Measurements from ENCODE around the gene CHIC1.

DNA sequence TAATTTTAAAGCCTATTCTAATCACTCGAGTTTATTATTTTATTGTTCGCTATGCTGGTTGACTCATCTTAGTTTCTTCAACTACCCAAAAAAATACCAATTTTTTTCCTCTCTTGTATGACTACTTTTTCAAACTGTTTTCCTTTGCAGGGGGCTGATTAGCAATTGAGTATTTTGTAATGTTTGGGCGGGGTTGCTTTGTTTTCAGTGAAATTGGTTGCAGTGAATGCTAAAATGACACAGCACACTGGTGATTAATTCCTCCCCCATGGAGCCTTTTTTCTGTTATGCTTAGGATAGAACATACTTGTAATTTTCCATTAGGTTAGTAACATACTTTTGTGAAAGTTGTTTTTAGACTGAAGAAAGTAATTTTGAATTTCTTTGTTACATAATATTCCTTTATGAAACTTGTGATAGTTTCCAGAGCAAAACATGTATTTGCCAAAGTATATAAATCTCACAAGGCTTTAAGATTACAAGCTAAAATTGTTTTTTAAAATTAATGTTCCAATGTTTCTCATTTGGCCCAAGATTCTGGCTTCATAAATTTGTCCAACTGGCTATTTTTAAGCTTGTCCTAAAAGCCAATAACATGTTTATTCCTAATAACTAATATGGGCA is 120.4 kb downstream of the CHIC1 start:
- no peak for TF ChIP-seq ZNF565 (CRISPR knock-in tag; conservative IDR thresholded peaks at IDR 0.05; ENCODE audit: low read depth)
- TF ChIP-seq CSDC2 (CRISPR knock-in tag; IDR thresholded peaks at IDR 0.05), result no peak
- TF ChIP-seq, protein P1, sequence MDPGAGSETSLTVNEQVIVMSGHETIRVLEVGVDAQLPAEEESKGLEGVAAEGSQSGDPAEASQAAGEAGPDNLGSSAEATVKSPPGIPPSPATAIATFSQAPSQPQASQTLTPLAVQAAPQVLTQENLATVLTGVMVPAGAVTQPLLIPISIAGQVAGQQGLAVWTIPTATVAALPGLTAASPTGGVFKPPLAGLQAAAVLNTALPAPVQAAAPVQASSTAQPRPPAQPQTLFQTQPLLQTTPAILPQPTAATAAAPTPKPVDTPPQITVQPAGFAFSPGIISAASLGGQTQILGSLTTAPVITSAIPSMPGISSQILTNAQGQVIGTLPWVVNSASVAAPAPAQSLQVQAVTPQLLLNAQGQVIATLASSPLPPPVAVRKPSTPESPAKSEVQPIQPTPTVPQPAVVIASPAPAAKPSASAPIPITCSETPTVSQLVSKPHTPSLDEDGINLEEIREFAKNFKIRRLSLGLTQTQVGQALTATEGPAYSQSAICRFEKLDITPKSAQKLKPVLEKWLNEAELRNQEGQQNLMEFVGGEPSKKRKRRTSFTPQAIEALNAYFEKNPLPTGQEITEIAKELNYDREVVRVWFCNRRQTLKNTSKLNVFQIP (CRISPR knock-in tag; IDR thresholded peaks at IDR 0.05; ENCODE audit: borderline replicate concordance, low read depth), result no peak
- no peak for TF ChIP-seq PATZ1 (CRISPR knock-in tag; IDR thresholded peaks at IDR 0.05; ENCODE audit: borderline replicate concordance)
- no peak for TF ChIP-seq ZFP3 (CRISPR knock-in tag; IDR thresholded peaks at IDR 0.05)
- TF ChIP-seq, protein P2, sequence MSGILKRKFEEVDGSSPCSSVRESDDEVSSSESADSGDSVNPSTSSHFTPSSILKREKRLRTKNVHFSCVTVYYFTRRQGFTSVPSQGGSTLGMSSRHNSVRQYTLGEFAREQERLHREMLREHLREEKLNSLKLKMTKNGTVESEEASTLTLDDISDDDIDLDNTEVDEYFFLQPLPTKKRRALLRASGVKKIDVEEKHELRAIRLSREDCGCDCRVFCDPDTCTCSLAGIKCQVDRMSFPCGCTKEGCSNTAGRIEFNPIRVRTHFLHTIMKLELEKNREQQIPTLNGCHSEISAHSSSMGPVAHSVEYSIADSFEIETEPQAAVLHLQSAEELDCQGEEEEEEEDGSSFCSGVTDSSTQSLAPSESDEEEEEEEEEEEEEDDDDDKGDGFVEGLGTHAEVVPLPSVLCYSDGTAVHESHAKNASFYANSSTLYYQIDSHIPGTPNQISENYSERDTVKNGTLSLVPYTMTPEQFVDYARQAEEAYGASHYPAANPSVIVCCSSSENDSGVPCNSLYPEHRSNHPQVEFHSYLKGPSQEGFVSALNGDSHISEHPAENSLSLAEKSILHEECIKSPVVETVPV (CRISPR knock-in tag; IDR thresholded peaks at IDR 0.05), result no peak
- no peak for TF ChIP-seq ZNF70 (CRISPR knock-in tag; IDR thresholded peaks at IDR 0.05)
- TF ChIP-seq ISL1 (CRISPR knock-in tag; IDR thresholded peaks at IDR 0.05), result no peak
- TF ChIP-seq OSR1 (CRISPR knock-in tag; IDR thresholded peaks at IDR 0.05), result no peak

All from SK-N-SH treated with all-trans-retinoic acid at 6 μM for 48 hours (cell line).